AG04449 (cell line): ENCODE measurements around the gene GLT1D1.
"Not testable (repeated sequence)": the region's sequence is repeated elsewhere in the genome, so short reads cannot be mapped to it uniquely, and the experiment has no call there.

ENCODE experiments used
- CTCF ChIA-PET: fragments of 350-600 bp; formaldehyde crosslinking; extraction: SDS; loops from one replicate; lab custom pipeline; 2021; ENCODE audit warnings: antibody characterized with exemption; lab: Yijun Ruan, JAX
- POLR2A ChIA-PET: fragments of 400-600, 350-600 bp; formaldehyde crosslinking; extraction: SDS; loops from one replicate; lab custom pipeline; 2020; ENCODE audit warnings: antibody characterized with exemption, inconsistent platforms; lab: Yijun Ruan, JAX
- DNase-seq: peaks from one replicate; pipeline ENCODE4 v3.0.0-alpha.2; 2010; ENCODE audit warnings: low read depth, low spot score
- H3K4me3 ChIP-seq: 2 replicates; pipeline ENCODE4 v1.5.1; 2011; ENCODE audit warnings: low read depth, mild to moderate bottlenecking, control low read depth, low read length
- TF ChIP-seq, protein P1 (sequence below): IDR thresholded peaks from one replicate; pipeline ENCODE4 v1.5.1; 2011; ENCODE audit warnings: mild to moderate bottlenecking, moderate library complexity, low read length, control low read depth, inconsistent platforms; ENCODE audit not compliant: insufficient read depth; ENCODE audit errors: missing control alignments

Gene GLT1D1

DNA sequence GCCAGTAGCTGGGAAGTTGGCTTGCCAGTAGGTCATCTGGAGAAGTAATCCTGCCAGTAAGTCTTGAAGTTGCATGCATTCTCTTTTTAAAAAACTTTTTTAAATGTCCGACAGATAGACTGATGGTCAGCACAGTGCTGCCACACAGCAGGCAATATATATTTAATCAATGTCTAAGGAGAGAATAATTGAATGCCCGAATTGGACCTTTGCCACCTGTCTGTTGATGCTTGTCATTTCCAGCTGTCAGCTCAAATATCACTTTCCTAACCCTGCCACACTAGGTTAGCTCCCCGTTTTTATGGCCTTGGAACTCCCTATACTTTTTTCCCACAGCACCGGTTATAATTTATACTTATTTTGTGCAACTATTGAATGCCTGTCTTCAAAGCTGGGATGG lies 27.4 kb upstream of the GLT1D1 start:
- ChIA-PET CTCF (no interaction called here), POLR2A (interaction anchor here (2.5 kb wide), 1 partner anchor 15 kb away, joined by 10 read pairs; no protein-coding TSS in a partner anchor)
- TF ChIP-seq, protein P1, sequence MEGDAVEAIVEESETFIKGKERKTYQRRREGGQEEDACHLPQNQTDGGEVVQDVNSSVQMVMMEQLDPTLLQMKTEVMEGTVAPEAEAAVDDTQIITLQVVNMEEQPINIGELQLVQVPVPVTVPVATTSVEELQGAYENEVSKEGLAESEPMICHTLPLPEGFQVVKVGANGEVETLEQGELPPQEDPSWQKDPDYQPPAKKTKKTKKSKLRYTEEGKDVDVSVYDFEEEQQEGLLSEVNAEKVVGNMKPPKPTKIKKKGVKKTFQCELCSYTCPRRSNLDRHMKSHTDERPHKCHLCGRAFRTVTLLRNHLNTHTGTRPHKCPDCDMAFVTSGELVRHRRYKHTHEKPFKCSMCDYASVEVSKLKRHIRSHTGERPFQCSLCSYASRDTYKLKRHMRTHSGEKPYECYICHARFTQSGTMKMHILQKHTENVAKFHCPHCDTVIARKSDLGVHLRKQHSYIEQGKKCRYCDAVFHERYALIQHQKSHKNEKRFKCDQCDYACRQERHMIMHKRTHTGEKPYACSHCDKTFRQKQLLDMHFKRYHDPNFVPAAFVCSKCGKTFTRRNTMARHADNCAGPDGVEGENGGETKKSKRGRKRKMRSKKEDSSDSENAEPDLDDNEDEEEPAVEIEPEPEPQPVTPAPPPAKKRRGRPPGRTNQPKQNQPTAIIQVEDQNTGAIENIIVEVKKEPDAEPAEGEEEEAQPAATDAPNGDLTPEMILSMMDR = no peak
- H3K4me3 ChIP-seq = no peak overlapping the region
- no peak for DNase-seq

DNA sequence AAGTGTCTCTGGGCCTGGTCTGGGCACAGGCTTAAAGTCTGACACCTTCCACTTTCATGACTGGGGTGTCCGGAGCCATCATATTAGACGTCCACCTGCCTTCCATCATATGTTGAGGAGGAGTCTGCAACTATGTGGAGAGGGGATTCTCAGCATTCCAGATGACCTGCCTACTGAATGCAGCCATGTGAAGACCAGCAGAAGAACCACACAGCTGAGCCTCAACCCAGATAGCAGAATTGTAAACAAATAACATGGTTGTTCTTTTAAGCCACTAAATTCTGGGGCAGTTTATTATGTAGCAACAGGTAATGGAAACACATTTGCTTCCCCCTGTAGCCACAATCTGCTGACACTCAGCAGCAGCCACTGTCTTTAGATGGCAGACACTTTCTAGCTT lies 25.6 kb upstream of the GLT1D1 start:
- CTCF ChIA-PET = no interaction called here
- POLR2A ChIA-PET = no interaction called here

DNA sequence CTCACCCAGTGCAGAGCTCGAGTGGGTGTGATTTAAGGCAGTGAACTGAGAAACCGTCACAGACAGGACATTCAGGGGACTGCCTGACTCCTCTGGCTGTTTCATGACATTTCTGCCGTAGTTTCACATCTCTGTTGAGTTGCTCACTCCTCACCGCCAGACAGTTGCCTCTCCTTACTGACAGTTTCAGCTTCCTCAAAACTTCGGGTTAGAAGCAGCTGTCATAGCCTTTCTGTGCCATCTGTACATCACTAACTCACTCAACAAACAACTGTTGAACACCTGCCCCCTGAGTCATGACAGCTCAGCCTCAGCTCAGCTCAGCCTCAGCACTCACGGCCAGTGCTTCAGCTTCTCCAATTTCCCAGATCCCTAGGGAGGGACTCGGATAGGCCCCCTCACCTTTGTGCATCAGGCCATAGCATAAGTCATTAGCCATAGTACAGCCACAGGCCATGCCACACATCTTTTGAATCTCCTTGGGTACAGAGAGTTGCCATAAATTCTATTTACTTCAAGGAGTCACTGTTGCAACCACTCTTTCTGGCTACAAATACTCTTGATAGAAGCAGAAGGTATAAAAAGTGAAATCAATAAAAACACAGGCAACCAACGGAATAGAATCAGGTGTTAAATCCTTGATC lies 23.3 kb upstream of the GLT1D1 start:
- DNase-seq = no peak
- ChIA-PET POLR2A (no interaction called here), CTCF (no interaction called here)
- H3K4me3 ChIP-seq = no peak overlapping the region
- TF ChIP-seq, protein P1 = no peak

More for the DNA sequence above, 25.6 kb upstream of the GLT1D1 start:
- no peak overlapping the region for H3K4me3 ChIP-seq
- DNase-seq = no peak
- TF ChIP-seq, protein P1 = no peak

DNA sequence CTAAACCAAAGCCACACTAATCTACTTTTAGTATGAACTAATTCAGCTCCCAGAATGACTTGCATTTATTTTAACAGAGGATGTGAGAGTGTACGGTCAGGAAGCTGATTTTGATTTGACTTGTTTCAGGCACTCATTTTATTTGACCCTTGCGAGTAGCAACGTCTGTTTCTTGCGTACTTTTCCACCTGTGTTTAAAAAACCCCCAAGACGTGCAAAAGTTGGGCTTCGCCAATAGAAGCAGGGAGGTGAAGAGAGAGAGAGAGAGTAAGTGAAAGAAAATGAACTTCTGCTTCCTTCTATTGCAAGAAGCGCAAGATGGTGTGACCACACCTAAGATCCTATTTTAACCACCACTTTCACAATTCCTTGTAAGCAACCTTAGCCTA lies 22.8 kb upstream of the GLT1D1 start:
- TF ChIP-seq, protein P1 = no peak
- CTCF ChIA-PET = no interaction called here
- POLR2A ChIA-PET = no interaction called here
- no peak overlapping the region for H3K4me3 ChIP-seq
- no peak for DNase-seq

DNA sequence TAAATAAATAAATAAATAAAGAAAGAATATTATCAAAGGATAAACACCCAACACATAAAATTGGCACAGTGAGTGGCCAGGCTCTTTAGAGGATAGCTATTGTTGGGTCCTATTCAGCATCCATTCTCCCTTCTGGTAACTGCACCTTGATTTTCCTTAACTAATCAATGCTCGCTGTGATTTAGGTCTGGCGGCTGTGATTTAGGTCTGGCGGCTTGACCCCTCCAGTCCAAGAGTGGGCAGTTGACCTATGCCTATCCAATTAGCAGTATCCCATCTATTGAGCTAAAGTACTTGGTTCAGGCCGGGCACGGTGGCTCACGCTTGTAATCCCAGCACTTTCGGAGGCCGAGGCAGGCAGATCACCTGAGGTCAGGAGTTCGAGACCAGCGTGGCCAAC lies 19.9 kb upstream of the GLT1D1 start:
- no peak overlapping the region for H3K4me3 ChIP-seq
- TF ChIP-seq, protein P1 = no peak
- ChIA-PET POLR2A (no interaction called here), CTCF (no interaction called here)
- no peak for DNase-seq

DNA sequence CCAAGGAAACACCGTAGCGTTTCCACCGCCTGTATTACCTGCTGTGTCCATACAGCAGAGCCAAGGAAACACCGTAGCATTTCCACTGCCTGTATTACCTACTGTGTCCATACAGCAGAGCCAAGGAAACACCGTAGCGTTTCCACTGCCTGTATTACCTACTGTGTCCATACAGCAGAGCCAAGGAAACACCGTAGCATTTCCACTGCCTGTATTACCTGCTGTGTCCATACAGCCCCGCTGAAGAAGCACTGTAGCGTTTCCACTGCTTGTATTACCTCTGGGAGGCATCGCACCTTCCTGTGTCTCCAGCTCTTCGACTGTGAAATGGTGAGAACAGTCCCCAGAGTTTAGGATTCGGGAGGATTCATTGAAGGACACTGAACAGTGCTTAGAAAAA lies 13.4 kb upstream of the GLT1D1 start:
- CTCF ChIA-PET, H3K4me3 ChIP-seq, DNase-seq, POLR2A ChIA-PET: not testable (repeated sequence)

DNA sequence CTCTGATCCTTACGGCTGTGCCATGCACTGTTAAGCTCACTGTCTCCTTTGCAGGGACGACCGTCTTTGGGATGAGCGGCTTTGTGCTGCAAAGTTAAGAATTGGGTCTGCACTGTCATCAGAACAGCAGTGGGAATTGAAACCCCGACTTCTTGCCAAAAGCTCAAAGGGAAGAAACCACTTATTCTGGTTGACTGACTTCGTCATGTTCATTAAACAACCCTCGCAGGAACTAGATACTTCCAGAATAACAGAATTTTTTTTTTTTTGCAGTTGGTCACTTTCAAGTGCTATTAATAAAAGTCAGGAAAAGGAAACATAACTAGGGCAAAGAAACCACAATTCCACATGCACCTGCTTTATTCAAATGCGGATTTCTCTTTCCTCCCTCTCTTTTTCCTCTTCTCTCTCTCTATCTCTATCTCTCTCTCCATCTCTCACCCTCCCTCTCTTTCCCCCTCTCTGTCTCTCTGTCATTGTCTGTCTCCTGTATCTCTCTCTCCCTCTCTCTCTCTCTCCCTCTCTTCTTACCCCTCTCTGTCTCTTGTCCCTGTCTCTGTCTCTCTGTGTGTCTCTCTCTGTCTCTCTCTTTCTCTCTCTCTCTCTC lies 12.3 kb upstream of the GLT1D1 start:
- ChIA-PET POLR2A (no interaction called here), CTCF (no interaction called here)
- TF ChIP-seq, protein P1 = no peak
- DNase-seq = no peak
- H3K4me3 ChIP-seq = no peak overlapping the region
